ENCODE measurements around the gene SYNGR2.
A peak's percentile ranks its signal among the peaks of the same experiment; 100 is the strongest.

The SYNGR2 gene

GRCh38 chr17:78173097-78173715 is 4.8 kb downstream of the SYNGR2 start:
- Histone ChIP-seq H3K27me3 (replicated peaks; ENCODE audit: control insufficient read depth, insufficient read depth, low read length, poor library complexity, severe bottlenecking) (no peaks in the 10 kb centered on the region), H3K4me3 (ENCODE audit: insufficient read depth, low read depth, low read length, poor library complexity, severe bottlenecking) (no peak overlapping the region), H3K9me3 (ENCODE audit: control insufficient read depth, low read length) (no peaks in the 10 kb centered on the region), H3K4me1 (ENCODE audit: control insufficient read depth, insufficient read depth, low read length, poor library complexity, severe bottlenecking) (peaks cover 42% of the 10 kb centered on the region), H3K36me3 (ENCODE audit: control insufficient read depth, insufficient read depth, low read length) (peaks cover 7% of the 10 kb centered on the region), H3K27ac (ENCODE audit: insufficient read depth, low read length, poor library complexity, severe bottlenecking) (peak overlapping the region; percentile 49)
- DNase-seq = no peak

GRCh38 chr17:78174346-78174869 is 6.0 kb downstream of the SYNGR2 start:
- Histone ChIP-seq H3K36me3 (ENCODE audit: control insufficient read depth, insufficient read depth, low read length) (peaks cover 7% of the 10 kb centered on the region), H3K27ac (ENCODE audit: insufficient read depth, low read length, poor library complexity, severe bottlenecking) (no peak overlapping the region), H3K9me3 (ENCODE audit: control insufficient read depth, low read length) (no peaks in the 10 kb centered on the region), H3K4me1 (ENCODE audit: control insufficient read depth, insufficient read depth, low read length, poor library complexity, severe bottlenecking) (peaks cover 39% of the 10 kb centered on the region), H3K4me3 (ENCODE audit: insufficient read depth, low read depth, low read length, poor library complexity, severe bottlenecking) (no peak overlapping the region), H3K27me3 (replicated peaks; ENCODE audit: control insufficient read depth, insufficient read depth, low read length, poor library complexity, severe bottlenecking) (no peaks in the 10 kb centered on the region)
- no peak for DNase-seq

GRCh38 chr17:78174870-78175642 is 6.7 kb downstream of the SYNGR2 start:
- H3K9me3 ChIP-seq (ENCODE audit: control insufficient read depth, low read length) = no peaks in the 10 kb centered on the region
- H3K4me3 ChIP-seq (ENCODE audit: insufficient read depth, low read depth, low read length, poor library complexity, severe bottlenecking) = no peak overlapping the region
- no peak for DNase-seq
- H3K4me1 ChIP-seq (ENCODE audit: control insufficient read depth, insufficient read depth, low read length, poor library complexity, severe bottlenecking) = peaks cover 33% of the 10 kb centered on the region
- peaks cover 7% of the 10 kb centered on the region for H3K36me3 ChIP-seq (ENCODE audit: control insufficient read depth, insufficient read depth, low read length)
- H3K27me3 ChIP-seq (replicated peaks; ENCODE audit: control insufficient read depth, insufficient read depth, low read length, poor library complexity, severe bottlenecking) = no peaks in the 10 kb centered on the region
- no peak overlapping the region for H3K27ac ChIP-seq (ENCODE audit: insufficient read depth, low read length, poor library complexity, severe bottlenecking)

- H3K27me3 ChIP-seq (replicated peaks; ENCODE audit: control insufficient read depth, insufficient read depth, low read length, poor library complexity, severe bottlenecking) = no peaks in the 10 kb centered on the region
- H3K4me3 ChIP-seq (ENCODE audit: insufficient read depth, low read depth, low read length, poor library complexity, severe bottlenecking) = no peak overlapping the region
- peaks cover 7% of the 10 kb centered on the region for H3K36me3 ChIP-seq (ENCODE audit: control insufficient read depth, insufficient read depth, low read length)
- no peaks in the 10 kb centered on the region for H3K9me3 ChIP-seq (ENCODE audit: control insufficient read depth, low read length)
- H3K4me1 ChIP-seq (ENCODE audit: control insufficient read depth, insufficient read depth, low read length, poor library complexity, severe bottlenecking) = peaks cover 32% of the 10 kb centered on the region
- no peak overlapping the region for H3K27ac ChIP-seq (ENCODE audit: insufficient read depth, low read length, poor library complexity, severe bottlenecking)
- DNase-seq = no peak
Observed at GRCh38 chr17:78175643-78175981, 7.2 kb downstream of the SYNGR2 start.

GRCh38 chr17:78176548-78177025 is 8.2 kb downstream of the SYNGR2 start:
- Histone ChIP-seq H3K4me3 (ENCODE audit: insufficient read depth, low read depth, low read length, poor library complexity, severe bottlenecking) (no peak overlapping the region), H3K27ac (ENCODE audit: insufficient read depth, low read length, poor library complexity, severe bottlenecking) (no peak overlapping the region), H3K9me3 (ENCODE audit: control insufficient read depth, low read length) (no peaks in the 10 kb centered on the region), H3K27me3 (replicated peaks; ENCODE audit: control insufficient read depth, insufficient read depth, low read length, poor library complexity, severe bottlenecking) (no peaks in the 10 kb centered on the region), H3K36me3 (ENCODE audit: control insufficient read depth, insufficient read depth, low read length) (peaks cover under 1% of the 10 kb centered on the region), H3K4me1 (ENCODE audit: control insufficient read depth, insufficient read depth, low read length, poor library complexity, severe bottlenecking) (peaks cover 32% of the 10 kb centered on the region)
- peak; percentile 48 to 58 (median 57) for DNase-seq

GRCh38 chr17:78179372-78179771 is 11.0 kb downstream of the SYNGR2 start:
- Histone ChIP-seq H3K36me3 (ENCODE audit: control insufficient read depth, insufficient read depth, low read length) (no peaks in the 10 kb centered on the region), H3K9me3 (ENCODE audit: control insufficient read depth, low read length) (no peaks in the 10 kb centered on the region), H3K27ac (ENCODE audit: insufficient read depth, low read length, poor library complexity, severe bottlenecking) (no peak overlapping the region), H3K27me3 (replicated peaks; ENCODE audit: control insufficient read depth, insufficient read depth, low read length, poor library complexity, severe bottlenecking) (no peaks in the 10 kb centered on the region), H3K4me3 (ENCODE audit: insufficient read depth, low read depth, low read length, poor library complexity, severe bottlenecking) (no peak overlapping the region), H3K4me1 (ENCODE audit: control insufficient read depth, insufficient read depth, low read length, poor library complexity, severe bottlenecking) (peaks cover 10% of the 10 kb centered on the region)
- DNase-seq = no peak

GRCh38 chr17:78180083-78180482 is 11.7 kb downstream of the SYNGR2 start:
- Histone ChIP-seq H3K27ac (ENCODE audit: insufficient read depth, low read length, poor library complexity, severe bottlenecking) (no peak overlapping the region), H3K4me1 (ENCODE audit: control insufficient read depth, insufficient read depth, low read length, poor library complexity, severe bottlenecking) (peaks cover 7% of the 10 kb centered on the region), H3K27me3 (replicated peaks; ENCODE audit: control insufficient read depth, insufficient read depth, low read length, poor library complexity, severe bottlenecking) (no peaks in the 10 kb centered on the region), H3K36me3 (ENCODE audit: control insufficient read depth, insufficient read depth, low read length) (no peaks in the 10 kb centered on the region), H3K4me3 (ENCODE audit: insufficient read depth, low read depth, low read length, poor library complexity, severe bottlenecking) (no peak overlapping the region), H3K9me3 (ENCODE audit: control insufficient read depth, low read length) (no peaks in the 10 kb centered on the region)
- no peak for DNase-seq

GRCh38 chr17:78180508-78180907 is 12.1 kb downstream of the SYNGR2 start:
- Histone ChIP-seq H3K27me3 (replicated peaks; ENCODE audit: control insufficient read depth, insufficient read depth, low read length, poor library complexity, severe bottlenecking) (no peaks in the 10 kb centered on the region), H3K4me3 (ENCODE audit: insufficient read depth, low read depth, low read length, poor library complexity, severe bottlenecking) (no peak overlapping the region), H3K9me3 (ENCODE audit: control insufficient read depth, low read length) (no peaks in the 10 kb centered on the region), H3K4me1 (ENCODE audit: control insufficient read depth, insufficient read depth, low read length, poor library complexity, severe bottlenecking) (peaks cover 7% of the 10 kb centered on the region), H3K27ac (ENCODE audit: insufficient read depth, low read length, poor library complexity, severe bottlenecking) (no peak overlapping the region), H3K36me3 (ENCODE audit: control insufficient read depth, insufficient read depth, low read length) (no peaks in the 10 kb centered on the region)
- no peak for DNase-seq

- no peak for DNase-seq
- H3K36me3 ChIP-seq (ENCODE audit: control insufficient read depth, insufficient read depth, low read length) = no peaks in the 10 kb centered on the region
- H3K27ac ChIP-seq (ENCODE audit: insufficient read depth, low read length, poor library complexity, severe bottlenecking) = no peak overlapping the region
- H3K9me3 ChIP-seq (ENCODE audit: control insufficient read depth, low read length) = no peaks in the 10 kb centered on the region
- no peaks in the 10 kb centered on the region for H3K4me1 ChIP-seq (ENCODE audit: control insufficient read depth, insufficient read depth, low read length, poor library complexity, severe bottlenecking)
- no peaks in the 10 kb centered on the region for H3K27me3 ChIP-seq (replicated peaks; ENCODE audit: control insufficient read depth, insufficient read depth, low read length, poor library complexity, severe bottlenecking)
- H3K4me3 ChIP-seq (ENCODE audit: insufficient read depth, low read depth, low read length, poor library complexity, severe bottlenecking) = no peak overlapping the region
Observed at GRCh38 chr17:78182504-78182903, 14.1 kb downstream of the SYNGR2 start.

GRCh38 chr17:78183916-78184315 is 15.5 kb downstream of the SYNGR2 start:
- no peak overlapping the region for H3K27ac ChIP-seq (ENCODE audit: insufficient read depth, low read length, poor library complexity, severe bottlenecking)
- no peak overlapping the region for H3K4me3 ChIP-seq (ENCODE audit: insufficient read depth, low read depth, low read length, poor library complexity, severe bottlenecking)
- no peaks in the 10 kb centered on the region for H3K4me1 ChIP-seq (ENCODE audit: control insufficient read depth, insufficient read depth, low read length, poor library complexity, severe bottlenecking)
- H3K36me3 ChIP-seq (ENCODE audit: control insufficient read depth, insufficient read depth, low read length) = no peaks in the 10 kb centered on the region
- DNase-seq = no peak
- H3K27me3 ChIP-seq (replicated peaks; ENCODE audit: control insufficient read depth, insufficient read depth, low read length, poor library complexity, severe bottlenecking) = no peaks in the 10 kb centered on the region
- H3K9me3 ChIP-seq (ENCODE audit: control insufficient read depth, low read length) = no peaks in the 10 kb centered on the region

Measured in effector memory CD4-positive, alpha-beta T cell (primary cell).